ENCODE measurements around the gene TPRG1. TPM values are rescaled to one million over a fixed set of nuclear protein-coding genes. Genes with fewer than 3 reads are reported as not detected.

The TPRG1 gene
- total RNA-seq, 4 donors from 2014 or later, result 2.8 to 4.3 (median 3.1) TPM

- Histone ChIP-seq H3K27ac (replicated peaks in 1 of 4) (no peak overlapping the region), H3K36me3 (no peaks in the 10 kb centered on the region), H3K27me3 (no peaks in the 10 kb centered on the region), H3K4me1 (peaks cover 0 to under 1% (median 0%) of the 10 kb centered on the region in 4 donors), H3K4me3 (no peak overlapping the region), H3K9me3 (no peaks in the 10 kb centered on the region)
- no peak for DNase-seq (ENCODE audit: extremely low spot score)
- 75% methylated on average over 4 of the region's 4 CpGs for WGBS
- TF ChIP-seq EP300 (IDR thresholded peaks at IDR 0.05) (no peak), CTCF (IDR thresholded peaks at IDR 0.05) (no peak), POLR2A (IDR thresholded peaks at IDR 0.05; ENCODE audit: low read depth) (no peak), POLR2AphosphoS5 (IDR thresholded peaks at IDR 0.05) (no peak)
- intact Hi-C loops (cut with DNase I), result no loop called here
Observed at GRCh38 chr3:189298469-189299375, 127.0 kb downstream of the TPRG1 start.

GRCh38 chr3:189300345-189300744 lies 128.6 kb downstream of the TPRG1 start:
- no peak for TF ChIP-seq POLR2AphosphoS5 (IDR thresholded peaks at IDR 0.05)
- TF ChIP-seq CTCF (IDR thresholded peaks at IDR 0.05), result no peak
- TF ChIP-seq POLR2A (IDR thresholded peaks at IDR 0.05; ENCODE audit: low read depth), result no peak
- TF ChIP-seq EP300 (IDR thresholded peaks at IDR 0.05), result no peak
- no peaks in the 10 kb centered on the region for H3K36me3 ChIP-seq
- no peak overlapping the region for H3K27ac ChIP-seq (replicated peaks in 1 of 4)
- H3K9me3 ChIP-seq, result no peaks in the 10 kb centered on the region
- WGBS, result 100% methylated on average over 1 of the region's 1 CpG
- no peak for DNase-seq (ENCODE audit: extremely low spot score)
- H3K4me3 ChIP-seq, result no peak overlapping the region
- intact Hi-C loops (cut with DNase I), result no loop called here
- H3K4me1 ChIP-seq, result peaks cover 0 to 17% (median 10%) of the 10 kb centered on the region in 4 donors
- no peaks in the 10 kb centered on the region for H3K27me3 ChIP-seq

- H3K36me3 ChIP-seq, result no peaks in the 10 kb centered on the region
- 86% methylated on average over 2 of the region's 2 CpGs for WGBS
- H3K4me1 ChIP-seq, result peaks cover 0 to 19% (median 10%) of the 10 kb centered on the region in 4 donors
- H3K4me3 ChIP-seq, result no peak overlapping the region
- TF ChIP-seq CTCF (IDR thresholded peaks at IDR 0.05), result no peak
- no peak for TF ChIP-seq EP300 (IDR thresholded peaks at IDR 0.05)
- no peak for TF ChIP-seq POLR2A (IDR thresholded peaks at IDR 0.05; ENCODE audit: low read depth)
- no peak for TF ChIP-seq POLR2AphosphoS5 (IDR thresholded peaks at IDR 0.05)
- DNase-seq (ENCODE audit: extremely low spot score), result no peak
- no peak overlapping the region for H3K27ac ChIP-seq (replicated peaks in 1 of 4)
- no peaks in the 10 kb centered on the region for H3K9me3 ChIP-seq
- H3K27me3 ChIP-seq, result no peaks in the 10 kb centered on the region
- intact Hi-C loops (cut with DNase I), result no loop called here
Observed at GRCh38 chr3:189301479-189301878, 129.7 kb downstream of the TPRG1 start.

- peaks cover 0 to 19% (median 10%) of the 10 kb centered on the region in 4 donors for H3K4me1 ChIP-seq
- H3K27me3 ChIP-seq, result no peaks in the 10 kb centered on the region
- 92% methylated on average over 1 of the region's 1 CpG for WGBS
- intact Hi-C loops (cut with DNase I), result no loop called here
- no peaks in the 10 kb centered on the region for H3K9me3 ChIP-seq
- no peak overlapping the region for H3K27ac ChIP-seq (replicated peaks in 1 of 4)
- no peak for TF ChIP-seq CTCF (IDR thresholded peaks at IDR 0.05)
- no peak overlapping the region for H3K4me3 ChIP-seq
- no peaks in the 10 kb centered on the region for H3K36me3 ChIP-seq
- DNase-seq (ENCODE audit: extremely low spot score), result no peak
Observed at GRCh38 chr3:189303584-189303983, 131.8 kb downstream of the TPRG1 start.
